Measurements from ENCODE around the gene CCDC8.
"Not testable (repeated sequence)": the region's sequence is repeated elsewhere in the genome, so short reads cannot be mapped to it uniquely, and the experiment has no call there.

CCDC8 gene

GRCh38 chr19:46426506-46427162, 13.3 kb upstream of the CCDC8 start:
- Histone ChIP-seq H3K9ac (ENCODE audit: low read depth, low read length) (peak overlapping the region; percentile 66), H3K36me3 (ENCODE audit: control insufficient read depth, insufficient read depth, low read length) (no peaks in the 10 kb centered on the region), H3K27me3 (ENCODE audit: control insufficient read depth, insufficient read depth, low read length) (peaks cover 24% of the 10 kb centered on the region), H3K4me1 (ENCODE audit: control insufficient read depth, insufficient read depth, low read length) (peaks cover 6% of the 10 kb centered on the region), H3K9me3 (ENCODE audit: control insufficient read depth, insufficient read depth, low read length) (no peaks in the 10 kb centered on the region), H3K4me3 (ENCODE audit: low read depth, low read length) (peak overlapping the region; percentile 92)

DNA sequence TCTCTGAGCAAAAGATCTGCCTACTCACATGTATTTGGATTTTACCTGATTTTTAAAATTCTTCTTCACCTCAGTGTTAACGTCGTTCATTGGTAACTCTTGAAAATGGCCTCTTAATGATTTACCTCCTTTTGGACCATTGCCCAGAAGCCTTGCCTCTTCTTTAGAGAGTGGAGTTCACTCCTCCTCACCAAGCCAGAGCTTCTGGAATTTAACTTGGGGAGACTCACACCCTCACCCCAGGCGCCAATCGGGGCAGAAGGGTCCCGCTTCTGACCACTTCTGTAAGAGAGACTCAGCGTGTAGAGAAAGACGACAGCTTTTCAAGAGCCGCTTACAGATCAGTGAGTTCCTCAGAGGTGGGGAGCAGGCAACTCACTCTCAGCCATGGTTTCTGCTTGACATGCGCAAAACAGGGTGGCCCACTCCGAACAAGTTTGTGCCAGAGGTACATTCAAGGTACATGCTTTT, 12.7 kb upstream of the CCDC8 start:
- Histone ChIP-seq H3K9ac (ENCODE audit: low read depth, low read length) (peak overlapping the region; percentile 66), H3K4me3 (ENCODE audit: low read depth, low read length) (peak overlapping the region; percentile 92), H3K4me1 (ENCODE audit: control insufficient read depth, insufficient read depth, low read length) (peaks cover 4% of the 10 kb centered on the region), H3K36me3 (ENCODE audit: control insufficient read depth, insufficient read depth, low read length) (no peaks in the 10 kb centered on the region), H3K9me3 (ENCODE audit: control insufficient read depth, insufficient read depth, low read length) (no peaks in the 10 kb centered on the region), H3K27me3 (ENCODE audit: control insufficient read depth, insufficient read depth, low read length) (peaks cover 21% of the 10 kb centered on the region)

GRCh38 chr19:46423188-46423587, 9.8 kb upstream of the CCDC8 start:
- H3K27me3 ChIP-seq (ENCODE audit: control insufficient read depth, insufficient read depth, low read length) = peaks cover 18% of the 10 kb centered on the region
- H3K9me3 ChIP-seq (ENCODE audit: control insufficient read depth, insufficient read depth, low read length) = no peaks in the 10 kb centered on the region

DNA sequence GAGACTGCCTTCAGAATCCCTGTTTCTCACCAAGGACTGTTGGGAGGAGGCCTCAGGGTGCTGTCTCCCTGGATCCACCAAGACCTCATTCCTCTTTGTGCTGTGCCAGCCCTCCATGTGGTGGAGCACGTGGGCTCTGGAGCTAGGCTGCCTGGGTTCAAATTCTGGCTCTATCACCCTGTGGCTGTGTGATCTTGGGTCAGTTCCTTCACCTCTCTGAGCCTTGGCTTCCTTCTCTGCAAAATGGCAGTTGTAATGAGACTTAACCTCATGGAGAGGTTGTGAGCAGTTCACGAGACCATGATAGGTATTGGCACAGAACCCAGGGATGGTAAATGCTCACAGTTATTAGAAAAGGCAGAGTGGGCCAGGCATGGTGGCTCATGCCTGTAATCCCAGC, 9.0 kb upstream of the CCDC8 start:
- Histone ChIP-seq H3K4me1 (ENCODE audit: control insufficient read depth, insufficient read depth, low read length) (no peaks in the 10 kb centered on the region), H3K36me3 (ENCODE audit: control insufficient read depth, insufficient read depth, low read length) (no peaks in the 10 kb centered on the region), H3K9ac (ENCODE audit: low read depth, low read length) (no peak overlapping the region), H3K9me3 (ENCODE audit: control insufficient read depth, insufficient read depth, low read length) (no peaks in the 10 kb centered on the region), H3K27me3 (ENCODE audit: control insufficient read depth, insufficient read depth, low read length) (peaks cover 9% of the 10 kb centered on the region), H3K4me3 (ENCODE audit: low read depth, low read length) (no peak overlapping the region)

More at GRCh38 chr19:46423188-46423587, 9.8 kb upstream of the CCDC8 start:
- Histone ChIP-seq H3K4me3 (ENCODE audit: low read depth, low read length) (no peak overlapping the region), H3K36me3 (ENCODE audit: control insufficient read depth, insufficient read depth, low read length) (no peaks in the 10 kb centered on the region), H3K9ac (ENCODE audit: low read depth, low read length) (no peak overlapping the region), H3K4me1 (ENCODE audit: control insufficient read depth, insufficient read depth, low read length) (peaks cover under 1% of the 10 kb centered on the region)

GRCh38 chr19:46420056-46420455, 6.7 kb upstream of the CCDC8 start:
- Histone ChIP-seq H3K4me3 (ENCODE audit: low read depth, low read length) (no peak overlapping the region), H3K4me1 (ENCODE audit: control insufficient read depth, insufficient read depth, low read length) (no peaks in the 10 kb centered on the region), H3K27me3 (ENCODE audit: control insufficient read depth, insufficient read depth, low read length) (peaks cover 2% of the 10 kb centered on the region), H3K9me3 (ENCODE audit: control insufficient read depth, insufficient read depth, low read length) (no peaks in the 10 kb centered on the region), H3K9ac (ENCODE audit: low read depth, low read length) (no peak overlapping the region), H3K36me3 (ENCODE audit: control insufficient read depth, insufficient read depth, low read length) (no peaks in the 10 kb centered on the region)

GRCh38 chr19:46415804-46416709, 2.7 kb upstream of the CCDC8 start:
- H3K36me3 ChIP-seq (ENCODE audit: control insufficient read depth, insufficient read depth, low read length); H3K4me1 ChIP-seq (ENCODE audit: control insufficient read depth, insufficient read depth, low read length); H3K9me3 ChIP-seq (ENCODE audit: control insufficient read depth, insufficient read depth, low read length); H3K9ac ChIP-seq (ENCODE audit: low read depth, low read length); H3K27me3 ChIP-seq (ENCODE audit: control insufficient read depth, insufficient read depth, low read length): not testable (repeated sequence)
- peak overlapping the region; percentile 41 for H3K4me3 ChIP-seq (ENCODE audit: low read depth, low read length)

- H3K27me3 ChIP-seq (ENCODE audit: control insufficient read depth, insufficient read depth, low read length); H3K4me3 ChIP-seq (ENCODE audit: low read depth, low read length); H3K9ac ChIP-seq (ENCODE audit: low read depth, low read length); H3K4me1 ChIP-seq (ENCODE audit: control insufficient read depth, insufficient read depth, low read length); H3K9me3 ChIP-seq (ENCODE audit: control insufficient read depth, insufficient read depth, low read length); H3K36me3 ChIP-seq (ENCODE audit: control insufficient read depth, insufficient read depth, low read length): not testable (repeated sequence)
Measured at GRCh38 chr19:46414899-46415298, 1.5 kb upstream of the CCDC8 start.

GRCh38 chr19:46412650-46413261, 608 bp downstream of the CCDC8 start:
- peak overlapping the region; percentile 67 for H3K9ac ChIP-seq (ENCODE audit: low read depth, low read length)
- H3K27me3 ChIP-seq (ENCODE audit: control insufficient read depth, insufficient read depth, low read length) = peaks cover 8% of the 10 kb centered on the region
- no peaks in the 10 kb centered on the region for H3K9me3 ChIP-seq (ENCODE audit: control insufficient read depth, insufficient read depth, low read length)
- peaks cover 2% of the 10 kb centered on the region for H3K4me1 ChIP-seq (ENCODE audit: control insufficient read depth, insufficient read depth, low read length)
- no peaks in the 10 kb centered on the region for H3K36me3 ChIP-seq (ENCODE audit: control insufficient read depth, insufficient read depth, low read length)
- H3K4me3 ChIP-seq (ENCODE audit: low read depth, low read length) = peak overlapping the region; percentile 69

GRCh38 chr19:46411925-46412649, 1.3 kb downstream of the CCDC8 start:
- no peak overlapping the region for H3K9ac ChIP-seq (ENCODE audit: low read depth, low read length)
- H3K27me3 ChIP-seq (ENCODE audit: control insufficient read depth, insufficient read depth, low read length) = peaks cover 9% of the 10 kb centered on the region
- no peaks in the 10 kb centered on the region for H3K36me3 ChIP-seq (ENCODE audit: control insufficient read depth, insufficient read depth, low read length)
- H3K4me1 ChIP-seq (ENCODE audit: control insufficient read depth, insufficient read depth, low read length) = peaks cover 6% of the 10 kb centered on the region
- no peaks in the 10 kb centered on the region for H3K9me3 ChIP-seq (ENCODE audit: control insufficient read depth, insufficient read depth, low read length)
- H3K4me3 ChIP-seq (ENCODE audit: low read depth, low read length) = peak overlapping the region; percentile 69

DNA sequence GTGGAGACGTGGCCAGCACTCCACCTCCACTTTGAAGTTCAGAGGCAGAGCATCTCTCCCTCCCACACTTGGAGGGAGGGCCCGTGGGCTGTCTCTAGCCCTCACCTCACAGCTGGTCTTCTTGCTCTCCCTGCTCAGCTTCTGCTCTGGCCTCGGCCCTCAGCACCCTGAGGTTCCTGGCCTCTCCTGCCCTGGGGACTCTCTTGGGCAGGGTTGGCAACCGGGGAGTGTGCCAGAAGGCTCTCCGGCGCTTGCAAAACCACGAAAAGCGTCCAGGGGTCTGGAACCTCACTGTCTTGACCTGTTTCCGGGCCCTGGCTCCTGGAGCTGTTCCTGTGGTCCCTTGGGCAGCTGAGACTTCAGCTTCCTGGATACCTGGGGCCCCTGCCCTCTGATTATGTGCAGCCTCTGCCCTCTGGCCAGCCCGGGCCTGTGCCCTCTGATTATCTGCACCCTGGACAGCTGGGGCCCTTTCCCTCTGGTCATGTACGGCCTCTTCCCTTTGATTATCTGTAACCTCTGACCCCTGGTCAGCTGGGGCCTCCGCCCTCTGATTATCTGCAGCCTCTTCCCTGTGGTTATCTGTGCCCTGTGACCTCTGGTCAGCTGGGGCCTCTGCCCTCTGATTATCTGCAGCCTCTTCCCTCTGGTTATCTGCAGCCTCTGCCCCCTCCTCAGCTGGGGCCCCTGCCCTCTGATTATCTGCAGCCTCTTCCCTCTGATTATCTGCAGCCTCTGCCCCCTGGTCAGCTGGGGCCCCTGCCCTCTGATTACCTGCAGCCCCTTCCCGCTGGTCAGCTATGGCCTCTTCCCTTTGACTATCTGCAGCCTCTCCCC, 2.1 kb downstream of the CCDC8 start:
- Histone ChIP-seq H3K9me3 (ENCODE audit: control insufficient read depth, insufficient read depth, low read length) (no peaks in the 10 kb centered on the region), H3K9ac (ENCODE audit: low read depth, low read length) (no peak overlapping the region), H3K27me3 (ENCODE audit: control insufficient read depth, insufficient read depth, low read length) (peaks cover 9% of the 10 kb centered on the region), H3K36me3 (ENCODE audit: control insufficient read depth, insufficient read depth, low read length) (no peaks in the 10 kb centered on the region), H3K4me3 (ENCODE audit: low read depth, low read length) (peak overlapping the region; percentile 69), H3K4me1 (ENCODE audit: control insufficient read depth, insufficient read depth, low read length) (peaks cover 9% of the 10 kb centered on the region)

Measured in iPS-15b (cell line).